Measurements from ENCODE around the gene PSD2. TPM values are rescaled to one million over a fixed set of nuclear protein-coding genes. Genes with fewer than 3 reads are reported as not detected.

The PSD2 gene
- total RNA-seq, 1 donor from 2014 or later, result 0.68 TPM

DNA sequence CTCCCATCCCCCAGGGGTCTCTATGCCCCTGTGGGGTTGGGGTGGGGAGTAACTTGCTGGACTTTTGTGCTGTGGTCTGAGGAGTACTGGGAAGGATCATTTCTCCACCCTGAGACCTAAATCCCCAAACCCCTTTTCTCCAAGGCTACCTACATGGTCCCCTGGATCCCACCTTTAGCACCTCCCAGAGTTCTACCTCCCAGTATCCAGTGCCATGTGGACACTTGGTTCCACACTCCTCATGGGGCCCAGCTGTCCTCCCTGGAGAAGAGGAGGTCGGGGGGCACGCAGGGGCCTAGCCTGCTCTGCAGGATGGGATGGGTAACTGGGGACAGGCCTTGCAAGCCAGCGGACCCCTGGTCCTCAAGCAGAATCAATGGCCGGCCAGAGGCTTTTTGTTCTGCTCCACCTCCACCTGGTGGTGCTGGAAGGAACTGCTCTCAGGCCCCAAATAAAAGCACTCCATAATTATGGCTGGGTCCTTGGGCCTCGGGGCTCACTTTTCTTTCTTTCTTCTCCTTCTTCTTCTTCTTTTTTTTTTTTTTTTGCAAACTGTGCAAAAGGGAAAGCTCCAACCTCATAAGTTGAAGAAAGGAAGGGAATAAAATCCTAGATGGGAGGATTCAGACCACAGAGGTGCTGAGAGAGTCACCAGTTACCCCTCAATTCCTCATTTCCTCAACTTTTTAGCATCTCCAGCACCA lies 68.4 kb downstream of the PSD2 start:
- Mint-ChIP-seq H3K4me1 (no peaks in the 10 kb centered on the region), H3K4me3 (no peak overlapping the region), H3K27me3 (ENCODE audit: low read depth) (peaks cover 18% of the 10 kb centered on the region), H3K27ac (ENCODE audit: unreplicated experiment) (no peak overlapping the region), H3K9me3 (no peaks in the 10 kb centered on the region), H3K36me3 (ENCODE audit: low read depth) (no peaks in the 10 kb centered on the region)
- peak; percentile 74 for DNase-seq (ENCODE audit: low read depth, low spot score)
- TF ChIP-seq, protein P1, sequence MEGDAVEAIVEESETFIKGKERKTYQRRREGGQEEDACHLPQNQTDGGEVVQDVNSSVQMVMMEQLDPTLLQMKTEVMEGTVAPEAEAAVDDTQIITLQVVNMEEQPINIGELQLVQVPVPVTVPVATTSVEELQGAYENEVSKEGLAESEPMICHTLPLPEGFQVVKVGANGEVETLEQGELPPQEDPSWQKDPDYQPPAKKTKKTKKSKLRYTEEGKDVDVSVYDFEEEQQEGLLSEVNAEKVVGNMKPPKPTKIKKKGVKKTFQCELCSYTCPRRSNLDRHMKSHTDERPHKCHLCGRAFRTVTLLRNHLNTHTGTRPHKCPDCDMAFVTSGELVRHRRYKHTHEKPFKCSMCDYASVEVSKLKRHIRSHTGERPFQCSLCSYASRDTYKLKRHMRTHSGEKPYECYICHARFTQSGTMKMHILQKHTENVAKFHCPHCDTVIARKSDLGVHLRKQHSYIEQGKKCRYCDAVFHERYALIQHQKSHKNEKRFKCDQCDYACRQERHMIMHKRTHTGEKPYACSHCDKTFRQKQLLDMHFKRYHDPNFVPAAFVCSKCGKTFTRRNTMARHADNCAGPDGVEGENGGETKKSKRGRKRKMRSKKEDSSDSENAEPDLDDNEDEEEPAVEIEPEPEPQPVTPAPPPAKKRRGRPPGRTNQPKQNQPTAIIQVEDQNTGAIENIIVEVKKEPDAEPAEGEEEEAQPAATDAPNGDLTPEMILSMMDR (conservative IDR thresholded peaks at IDR 0.05), result peak; percentile 84

DNA sequence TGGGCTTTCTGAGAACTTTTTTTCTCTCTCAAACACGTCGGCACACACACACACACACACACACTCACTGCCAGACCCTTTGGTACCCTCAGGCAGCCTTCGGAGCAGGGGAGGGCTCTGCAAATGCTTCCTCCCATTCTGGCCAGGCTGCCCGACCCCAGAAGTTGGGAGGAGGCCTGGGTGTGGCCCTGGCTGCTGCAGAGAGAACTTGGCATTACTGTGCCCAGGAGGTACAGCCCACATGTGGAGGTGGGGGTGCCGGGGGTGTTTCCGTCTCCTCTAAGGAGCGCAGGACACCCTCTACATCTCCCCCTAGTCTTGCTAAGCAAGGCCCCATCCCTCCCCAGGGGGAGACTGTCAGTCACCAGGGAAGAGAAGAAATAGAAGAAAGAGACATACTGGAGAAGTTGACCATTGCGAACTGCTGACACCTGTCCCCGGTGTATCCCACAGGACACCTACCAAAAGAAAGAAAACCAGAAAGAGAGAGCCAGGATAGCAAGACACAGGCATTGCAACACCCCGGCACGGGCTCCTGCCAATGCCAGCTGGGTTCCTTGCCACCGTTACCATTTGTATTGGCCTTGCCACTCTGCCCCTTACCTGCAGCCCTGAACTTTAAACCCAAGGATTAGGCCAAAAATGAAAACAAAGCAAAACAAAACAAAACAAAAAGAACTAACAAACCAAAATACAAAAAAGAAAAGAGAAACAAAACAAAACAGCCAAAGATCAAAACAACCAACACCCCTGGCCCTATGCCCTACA lies 69.3 kb downstream of the PSD2 start:
- Mint-ChIP-seq H3K4me3 (no peak overlapping the region), H3K27me3 (ENCODE audit: low read depth) (peaks cover 15% of the 10 kb centered on the region), H3K4me1 (no peaks in the 10 kb centered on the region), H3K27ac (ENCODE audit: unreplicated experiment) (no peak overlapping the region), H3K36me3 (ENCODE audit: low read depth) (no peaks in the 10 kb centered on the region), H3K9me3 (no peaks in the 10 kb centered on the region)
- no peak for DNase-seq (ENCODE audit: low read depth, low spot score)
- TF ChIP-seq, protein P1 (conservative IDR thresholded peaks at IDR 0.05), result no peak

DNA sequence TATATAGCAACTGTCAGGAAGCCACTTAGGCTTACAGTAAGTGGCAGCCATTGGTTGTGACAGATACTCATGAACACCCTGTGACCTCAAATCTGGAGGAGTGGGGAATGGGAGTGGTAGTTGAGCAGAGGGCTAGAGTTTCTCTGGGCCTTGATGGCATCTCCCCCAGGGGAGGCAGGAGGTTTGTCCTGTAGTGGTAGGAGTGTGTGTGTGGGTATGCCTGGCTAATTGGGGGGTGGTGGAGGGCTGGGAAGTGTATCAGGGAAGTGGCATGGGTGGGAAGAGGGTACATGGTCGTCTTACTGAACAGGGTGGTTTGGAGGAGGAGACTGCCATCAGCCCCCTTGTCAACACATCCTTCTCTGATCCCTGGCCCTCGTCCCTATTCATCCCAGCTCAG lies 71.5 kb downstream of the PSD2 start:
- Mint-ChIP-seq H3K9me3 (no peaks in the 10 kb centered on the region), H3K4me3 (no peak overlapping the region), H3K36me3 (ENCODE audit: low read depth) (no peaks in the 10 kb centered on the region), H3K4me1 (no peaks in the 10 kb centered on the region), H3K27ac (ENCODE audit: unreplicated experiment) (no peak overlapping the region), H3K27me3 (ENCODE audit: low read depth) (peaks cover 15% of the 10 kb centered on the region)
- no peak for DNase-seq (ENCODE audit: low read depth, low spot score)
- TF ChIP-seq, protein P1 (conservative IDR thresholded peaks at IDR 0.05), result no peak

DNA sequence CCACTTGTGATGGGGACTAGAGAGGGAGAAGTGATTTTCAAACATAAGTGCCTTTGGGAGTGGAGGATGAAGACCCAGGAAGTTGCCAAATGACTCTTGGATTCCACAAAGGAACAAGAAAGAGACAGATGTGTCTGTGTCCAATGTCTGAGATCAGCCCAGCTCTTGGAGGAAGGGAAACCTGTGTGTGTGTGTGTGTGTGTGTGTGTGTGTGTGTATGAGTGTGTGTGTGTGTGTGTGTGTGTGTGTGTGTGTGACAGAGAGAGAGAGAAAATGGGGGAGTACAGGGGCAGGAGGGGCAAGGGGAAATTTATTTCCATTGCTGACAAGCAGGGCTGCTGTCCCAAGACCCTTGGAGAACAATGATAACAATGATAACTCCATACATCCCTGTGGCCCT lies 72.0 kb downstream of the PSD2 start:
- TF ChIP-seq, protein P1 (conservative IDR thresholded peaks at IDR 0.05), result no peak
- no peak for DNase-seq (ENCODE audit: low read depth, low spot score)
- Mint-ChIP-seq H3K4me3 (no peak overlapping the region), H3K9me3 (no peaks in the 10 kb centered on the region), H3K27me3 (ENCODE audit: low read depth) (peaks cover 15% of the 10 kb centered on the region), H3K27ac (ENCODE audit: unreplicated experiment) (no peak overlapping the region), H3K4me1 (no peaks in the 10 kb centered on the region), H3K36me3 (ENCODE audit: low read depth) (no peaks in the 10 kb centered on the region)

DNA sequence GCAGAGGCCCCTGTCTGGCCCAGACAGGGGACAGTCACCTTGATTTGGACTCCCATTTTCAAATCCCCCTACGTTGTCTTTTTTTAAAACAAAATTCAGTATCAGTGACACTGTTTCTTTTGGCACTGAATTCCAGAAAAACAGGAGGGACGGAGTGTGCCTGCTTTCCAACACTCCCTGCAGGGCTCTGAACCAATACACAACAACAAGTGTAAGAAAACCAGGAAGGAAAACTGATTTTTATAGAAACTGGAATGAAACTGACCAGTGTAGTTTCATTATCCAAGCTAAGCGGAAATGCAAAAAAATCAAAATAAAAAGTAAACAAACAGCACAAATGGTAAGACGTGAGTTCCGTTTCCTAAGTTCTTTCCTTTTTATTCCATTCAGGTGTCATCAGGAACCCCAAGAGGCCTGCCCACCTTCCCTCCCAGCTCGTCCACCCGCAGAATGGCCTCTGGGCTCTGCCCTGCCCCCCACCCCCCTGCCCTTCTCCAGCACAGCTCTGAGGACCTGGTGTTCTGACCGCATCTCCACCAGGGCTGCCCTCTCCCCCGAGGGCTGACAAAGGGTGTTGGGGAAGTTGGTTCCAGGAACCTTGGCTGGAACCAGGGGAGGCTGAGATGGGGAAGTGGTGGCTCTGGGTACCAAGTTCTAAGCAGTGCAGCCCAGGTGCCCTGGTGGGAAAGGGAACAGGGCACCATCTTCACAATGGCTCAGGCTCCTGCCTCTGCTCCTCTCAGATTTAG lies 73.6 kb downstream of the PSD2 start:
- TF ChIP-seq, protein P1 (conservative IDR thresholded peaks at IDR 0.05), result no peak
- H3K27me3 Mint-ChIP-seq (ENCODE audit: low read depth), result peaks cover 15% of the 10 kb centered on the region
- H3K9me3 Mint-ChIP-seq, result no peaks in the 10 kb centered on the region
- no peak overlapping the region for H3K27ac Mint-ChIP-seq (ENCODE audit: unreplicated experiment)
- no peak for DNase-seq (ENCODE audit: low read depth, low spot score)
- no peaks in the 10 kb centered on the region for H3K36me3 Mint-ChIP-seq (ENCODE audit: low read depth)
- H3K4me3 Mint-ChIP-seq, result no peak overlapping the region
- H3K4me1 Mint-ChIP-seq, result no peaks in the 10 kb centered on the region

All from neural crest cell (in vitro differentiated cells).